Neural cell (in vitro differentiated cells): ENCODE measurements around the gene IGF2BP2. TPM values are rescaled to one million over a fixed set of nuclear protein-coding genes. Genes with fewer than 3 reads are reported as not detected.

Experiments
- H2AFZ ChIP-seq: fragments of 200-600, 300-800 bp; sonication (generic), shearing (Covaris generic); 2 replicates; pipeline ENCODE4 v1.6.0; 2014; ENCODE audit warnings: low read depth, mild to moderate bottlenecking, antibody characterized with exemption, low read length, moderate library complexity
- H3F3A ChIP-seq: fragments of 200-600 bp; shearing (Covaris generic); 2 replicates; pipeline ENCODE4 v1.6.1; 2016; ENCODE audit warnings: mild to moderate bottlenecking, moderate library complexity, mixed read lengths, antibody characterized with exemption, low read length; ENCODE audit not compliant: insufficient read depth, poor library complexity, severe bottlenecking
- H3K27ac ChIP-seq: fragments of 200-600, 300-800 bp; sonication (generic), shearing (Covaris generic); 2 replicates; pipeline ENCODE4 v1.5.1; 2014; ENCODE audit warnings: mild to moderate bottlenecking, low read length, moderate library complexity
- H3K27me3 ChIP-seq: fragments of 300-800, 200-600 bp; sonication (generic), shearing (Covaris generic); 2 replicates; pipeline ENCODE4 v1.6.0; 2014; ENCODE audit warnings: mild to moderate bottlenecking, low read depth, low read length, moderate library complexity; ENCODE audit not compliant: insufficient read depth
- H3K36me3 ChIP-seq: fragments of 300-800, 200-600 bp; sonication (generic), shearing (Covaris generic); 2 replicates; pipeline ENCODE4 v1.5.1; 2014; ENCODE audit warnings: mild to moderate bottlenecking, antibody characterized with exemption, low read length, moderate library complexity; ENCODE audit not compliant: insufficient read depth
- H3K4me2 ChIP-seq: fragments of 300-800, 200-600 bp; sonication (generic), shearing (Covaris generic); 2 replicates; pipeline ENCODE4 v1.6.0; 2014; ENCODE audit warnings: mild to moderate bottlenecking, low read length
- H3K4me3 ChIP-seq: fragments of 300-800, 200-600 bp; sonication (generic), shearing (Covaris generic); 2 replicates; pipeline ENCODE4 v1.5.1; 2014; ENCODE audit warnings: mild to moderate bottlenecking, low read length, moderate library complexity
- H3K79me2 ChIP-seq: fragments of 200-600 bp; shearing (Covaris generic); replicated peaks from 2 replicates; pipeline ENCODE4 v1.6.0; 2014; ENCODE audit warnings: mild to moderate bottlenecking, low read length, moderate library complexity; ENCODE audit not compliant: insufficient read depth
- H3K9ac ChIP-seq: fragments of 300-800, 200-600 bp; sonication (generic), shearing (Covaris generic); 2 replicates; pipeline ENCODE4 v1.6.1; 2016; ENCODE audit warnings: mild to moderate bottlenecking, low read length, mixed read lengths
- H3K9me2 ChIP-seq: fragments of 200-600 bp; shearing (Covaris generic); 2 replicates; pipeline ENCODE4 v1.6.1; 2016; ENCODE audit warnings: mild to moderate bottlenecking, low read length, mixed read lengths; ENCODE audit not compliant: insufficient read depth
- H3K9me3 ChIP-seq: fragments of 200-600, 300-800 bp; sonication (generic), shearing (Covaris generic); 2 replicates; pipeline ENCODE4 v1.6.1; 2016; ENCODE audit warnings: mild to moderate bottlenecking, mixed run types, low read length, moderate library complexity, mixed read lengths
- H4K20me1 ChIP-seq: fragments of 200-600 bp; shearing (Covaris generic); 2 replicates; pipeline ENCODE4 v1.6.1; 2016; ENCODE audit warnings: mild to moderate bottlenecking, mixed run types; ENCODE audit not compliant: insufficient read depth
- CTCF ChIP-seq: fragments of 450-650 bp; IDR thresholded peaks from 2 replicates; pipeline ENCODE4 v1.5.1; 2014; ENCODE audit warnings: antibody characterized with exemption, mild to moderate bottlenecking, moderate library complexity; ENCODE audit not compliant: poor library complexity, severe bottlenecking
- EP300 ChIP-seq: fragments of 450-650 bp; conservative IDR thresholded peaks from 2 replicates; pipeline ENCODE4 v1.6.1; 2014; ENCODE audit warnings: antibody characterized with exemption, mild to moderate bottlenecking, moderate library complexity; ENCODE audit not compliant: poor library complexity, severe bottlenecking
- EZH2 ChIP-seq: fragments of 200-600, 300-800 bp; shearing (Covaris generic), sonication (generic); IDR thresholded peaks from 2 replicates; pipeline ENCODE4 v1.6.1; 2014; ENCODE audit warnings: antibody characterized with exemption, low read length, borderline replicate concordance, mild to moderate bottlenecking; ENCODE audit not compliant: insufficient read depth, poor library complexity, severe bottlenecking
- MXI1 ChIP-seq: fragments of 450-650 bp; conservative IDR thresholded peaks from 2 replicates; pipeline ENCODE4 v1.6.1; 2014; ENCODE audit warnings: antibody characterized with exemption, mild to moderate bottlenecking; ENCODE audit not compliant: poor library complexity, severe bottlenecking
- POLR2AphosphoS5 ChIP-seq: IDR thresholded peaks from 2 replicates; pipeline ENCODE4 v1.6.1; 2012
- RAD21 ChIP-seq: fragments of 450-650 bp; conservative IDR thresholded peaks from 2 replicates; pipeline ENCODE4 v1.6.1; 2014; ENCODE audit warnings: antibody characterized with exemption, mild to moderate bottlenecking, moderate library complexity
- REST ChIP-seq: IDR thresholded peaks from 2 replicates; pipeline ENCODE4 v1.6.1; 2012; ENCODE audit warnings: borderline replicate concordance
- SMC3 ChIP-seq: fragments of 450-650 bp; conservative IDR thresholded peaks from 2 replicates; pipeline ENCODE4 v1.6.1; 2014; ENCODE audit warnings: antibody characterized with exemption, mild to moderate bottlenecking, moderate library complexity; ENCODE audit not compliant: poor library complexity
- TAF1 ChIP-seq: IDR thresholded peaks from 2 replicates; pipeline ENCODE4 v1.6.1; 2012; ENCODE audit warnings: low read depth
- polyA plus RNA-seq: library from polyadenylated mRNA; depleted of rRNA; stranded (reverse); fragments of >200 nt; gene quantifications from 2 replicates; pipeline ENCODE4 v1.2.3, GENCODE V29; 2014

The IGF2BP2 gene
- polyA plus RNA-seq, 1 donor from 2014 or later: 46.6 TPM

GRCh38 chr3:185867650-185868049, 42.8 kb upstream of the IGF2BP2 start:
- TF ChIP-seq TAF1 (no peak), RAD21 (no peak), POLR2AphosphoS5 (no peak), CTCF (no peak), EZH2 (no peak)

GRCh38 chr3:185866995-185867394, 42.2 kb upstream of the IGF2BP2 start:
- H3K9ac ChIP-seq: no peak overlapping the region
- no peaks in the 10 kb centered on the region for H3F3A ChIP-seq
- no peak overlapping the region for H2AFZ ChIP-seq
- no peaks in the 10 kb centered on the region for H3K9me3 ChIP-seq
- no peak overlapping the region for H3K27ac ChIP-seq
- H3K9me2 ChIP-seq: no peaks in the 10 kb centered on the region
- no peaks in the 10 kb centered on the region for H3K36me3 ChIP-seq
- TF ChIP-seq SMC3: no peak
- no peak for TF ChIP-seq TAF1
- TF ChIP-seq MXI1: no peak
- no peak for TF ChIP-seq EZH2
- TF ChIP-seq CTCF: no peak
- TF ChIP-seq POLR2AphosphoS5: no peak
- no peak for TF ChIP-seq EP300
- TF ChIP-seq RAD21: no peak
- TF ChIP-seq REST: no peak
- H3K4me3 ChIP-seq: no peak overlapping the region
- no peaks in the 10 kb centered on the region for H3K79me2 ChIP-seq
- no peaks in the 10 kb centered on the region for H4K20me1 ChIP-seq
- no peaks in the 10 kb centered on the region for H3K27me3 ChIP-seq
- H3K4me2 ChIP-seq: no peak overlapping the region

More at GRCh38 chr3:185867650-185868049, 42.8 kb upstream of the IGF2BP2 start:
- Histone ChIP-seq H3K79me2 (no peaks in the 10 kb centered on the region), H3K9me3 (no peaks in the 10 kb centered on the region), H3K9me2 (no peaks in the 10 kb centered on the region), H3K27ac (no peak overlapping the region), H3K4me2 (no peak overlapping the region), H3K9ac (no peak overlapping the region), H2AFZ (no peak overlapping the region), H4K20me1 (no peaks in the 10 kb centered on the region), H3F3A (no peaks in the 10 kb centered on the region), H3K27me3 (no peaks in the 10 kb centered on the region), H3K4me3 (no peak overlapping the region), H3K36me3 (no peaks in the 10 kb centered on the region)
